Natural killer cell (primary cell): ENCODE measurements around the gene ZIK1. TPM values are rescaled to one million over a fixed set of nuclear protein-coding genes. Genes with fewer than 3 reads are reported as not detected.

Source experiments
- ATAC-seq, 3 donors: fragments of 150-1000 bp in 2 of 3; fragments of 200-7000 bp in 1 of 3; cut with Tn5 transposase; 1 replicate in 1 of 3; 2 replicates in 2 of 3; pipeline ENCODE4 v1.10.0; 2021; ENCODE audit warnings: mild to moderate bottlenecking in 2 of 3, moderate library complexity in 2 of 3
- DNase-seq, 2 donors: peaks; one replicate each; pipeline versions ENCODE4 v3.0.0 to v3.0.0-alpha.2; 2013 to 2021; ENCODE audit warnings: mixed read lengths in 1 of 2
- H3K27ac ChIP-seq: one replicate; pipeline ENCODE4 v1.5.1; 2013; ENCODE audit warnings: mild to moderate bottlenecking, low read length
- H3K27me3 ChIP-seq: one replicate; pipeline ENCODE4 v1.6.1; 2013; ENCODE audit warnings: low read length; ENCODE audit not compliant: control insufficient read depth, insufficient read depth
- H3K36me3 ChIP-seq: one replicate; pipeline ENCODE4 v1.6.1; 2013; ENCODE audit warnings: low read length; ENCODE audit not compliant: control insufficient read depth, insufficient read depth
- H3K4me1 ChIP-seq: one replicate; pipeline ENCODE4 v1.6.1; 2013; ENCODE audit warnings: low read length; ENCODE audit not compliant: control insufficient read depth, insufficient read depth
- H3K4me3 ChIP-seq: one replicate; pipeline ENCODE4 v1.5.1; 2013; ENCODE audit warnings: low read length
- H3K9me3 ChIP-seq: one replicate; pipeline ENCODE4 v1.6.1; 2013; ENCODE audit warnings: low read length; ENCODE audit not compliant: control insufficient read depth, insufficient read depth
- H3K27ac Mint-ChIP-seq, 2 donors: one replicate each; pipeline ENCODE4 v1.8.0; 2022; ENCODE audit warnings: mild to moderate bottlenecking in 2 of 2, mixed read lengths in 2 of 2, moderate library complexity in 1 of 2
- H3K27me3 Mint-ChIP-seq, 2 donors: one replicate each; pipeline ENCODE4 v1.8.0; 2022; ENCODE audit warnings: low read depth in 2 of 2, mixed read lengths in 2 of 2
- H3K36me3 Mint-ChIP-seq: one replicate; pipeline ENCODE4 v1.8.0; 2022; ENCODE audit warnings: mixed read lengths
- H3K4me1 Mint-ChIP-seq, 2 donors: one replicate each; pipeline ENCODE4 v1.8.0; 2022; ENCODE audit warnings: mixed read lengths in 2 of 2
- H3K4me3 Mint-ChIP-seq: one replicate; pipeline ENCODE4 v1.8.0; 2022; ENCODE audit warnings: mild to moderate bottlenecking, moderate library complexity, mixed read lengths
- H3K9me3 Mint-ChIP-seq, 2 donors: one replicate each; pipeline ENCODE4 v1.8.0; 2022; ENCODE audit warnings: mixed read lengths in 2 of 2
- CTCF ChIP-seq: fragments of 200-600 bp; IDR thresholded peaks from one replicate; pipeline ENCODE4 v1.8.0; 2022; ENCODE audit warnings: antibody characterized with exemption
- WGBS: methylation state at CpG from one replicate; pipeline ENCODE4 v1.1.7; 2013; ENCODE audit warnings: missing lambda C conversion rate; ENCODE audit not compliant: insufficient coverage; 5-methylcytosine and 5-hydroxymethylcytosine counted together
- intact Hi-C: fragments of 100-400 bp; cut with micrococcal nuclease; formaldehyde crosslinking; loops from one replicate; pipeline ENCODE4 v1.14.2; 2022
- total RNA-seq, 4 donors: library from RNA; stranded (reverse); fragments of 120-200 nt in 1 of 4; gene quantifications; one replicate each; pipeline versions ENCODE4 v1.2.3 to v1.2.4, GENCODE V29; 2013 to 2022

Gene ZIK1
- total RNA-seq, 3 donors from 2014 or later (not counting 1 experiment from before 2014, with no cell fraction given): 2.7 to 8.2 (median 6.5) TPM

DNA sequence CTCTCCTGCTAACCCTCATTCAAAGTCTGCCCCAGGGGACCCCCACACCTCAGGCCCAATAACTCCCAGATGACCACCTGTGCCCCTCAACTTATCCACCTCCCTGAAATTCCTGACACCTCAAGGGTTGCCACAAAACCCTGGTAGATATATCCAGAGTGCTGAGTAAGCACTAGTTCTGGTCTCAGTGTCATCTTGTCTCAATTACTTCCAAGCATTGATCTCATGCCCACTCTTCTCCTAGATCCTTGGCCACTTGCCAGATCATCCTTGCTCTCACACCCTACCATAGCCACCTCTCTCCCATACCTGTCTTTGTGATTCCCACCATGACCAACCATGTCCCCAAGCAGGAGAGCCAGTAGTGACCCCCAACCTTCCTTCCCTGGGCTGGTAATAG is 7.3 kb upstream of the ZIK1 start:
- no peak for TF ChIP-seq CTCF
- Histone ChIP-seq H3K9me3 (peaks cover 58% of the 10 kb centered on the region), H3K27ac (no peak overlapping the region), H3K4me1 (peaks cover 8% of the 10 kb centered on the region), H3K36me3 (peaks cover 43% of the 10 kb centered on the region), H3K27me3 (no peaks in the 10 kb centered on the region), H3K4me3 (no peak overlapping the region)
- no peak for DNase-seq
- H3K27me3 Mint-ChIP-seq: no peaks in the 10 kb centered on the region
- H3K9me3 Mint-ChIP-seq: peaks cover 16 to 21% of the 10 kb centered on the region in 2 donors
- no peak overlapping the region for H3K27ac Mint-ChIP-seq
- intact Hi-C loops: no loop called here
- no peak for ATAC-seq
- H3K4me1 Mint-ChIP-seq: peaks cover 24 to 26% of the 10 kb centered on the region in 2 donors
- H3K4me3 Mint-ChIP-seq: peak overlapping the region; percentile 54
- H3K36me3 Mint-ChIP-seq: peaks cover 41% of the 10 kb centered on the region

GRCh38 chr19:57578487-57579205 is 5.3 kb upstream of the ZIK1 start, which contains the start of gene ZNF416:
Gene ZNF416 (minus strand): TSS chr19:57578911. CDS start chr19:57578704, 207 bp downstream.
- under 1% methylated on average over 62 of the region's 62 CpGs for whole genome bisulfite sequencing
- H3K9me3 Mint-ChIP-seq: peaks cover 16 to 23% of the 10 kb centered on the region in 2 donors
- ATAC-seq (peak; percentile 98), DNase-seq (peak; percentile 88 to 99)
- H3K9me3 ChIP-seq: peaks cover 56% of the 10 kb centered on the region
- H3K27me3 ChIP-seq: no peaks in the 10 kb centered on the region
- peak within 1 kb of the TSS; percentile 83 to 91 for H3K27ac Mint-ChIP-seq
- intact Hi-C loops: loop anchor here (1.0 to 2.0 kb wide), 8 partner anchors 19 to 189 kb away; partner anchors contain the start of genes ZNF211, ZNF419, ZNF548 and ZNF549
- H3K27me3 Mint-ChIP-seq: no peaks in the 10 kb centered on the region
- H3K27ac ChIP-seq: peak within 1 kb of the TSS; percentile 36
- H3K4me3 Mint-ChIP-seq: peak within 1 kb of the TSS; percentile 85
- H3K4me3 ChIP-seq: peak within 1 kb of the TSS; percentile 52
- TF ChIP-seq CTCF: no peak
- peaks cover 28% of the 10 kb centered on the region for H3K36me3 ChIP-seq
- peaks cover 15% of the 10 kb centered on the region for H3K4me1 ChIP-seq
- peaks cover 40% of the 10 kb centered on the region for H3K36me3 Mint-ChIP-seq
- H3K4me1 Mint-ChIP-seq: peaks cover 26 to 27% of the 10 kb centered on the region in 2 donors

GRCh38 chr19:57583104-57583520 is 833 bp upstream of the ZIK1 start:
- ATAC-seq: no peak
- no peak overlapping the region for H3K4me3 Mint-ChIP-seq
- H3K4me1 Mint-ChIP-seq: peaks cover 18 to 30% of the 10 kb centered on the region in 2 donors
- peaks cover 11 to 26% of the 10 kb centered on the region in 2 donors for H3K9me3 Mint-ChIP-seq
- H3K27ac Mint-ChIP-seq: peak overlapping the region in 1 of 2 donors; percentile 88
- H3K27me3 Mint-ChIP-seq: no peaks in the 10 kb centered on the region
- H3K36me3 Mint-ChIP-seq: peaks cover 32% of the 10 kb centered on the region
- H3K9me3 ChIP-seq: peaks cover 35% of the 10 kb centered on the region
- no peak for DNase-seq
- peak overlapping the region; percentile 68 for H3K4me3 ChIP-seq
- peaks cover 20% of the 10 kb centered on the region for H3K4me1 ChIP-seq
- H3K36me3 ChIP-seq: peaks cover under 1% of the 10 kb centered on the region
- 60% methylated on average over 21 of the region's 21 CpGs for WGBS
- TF ChIP-seq CTCF: no peak
- H3K27ac ChIP-seq: peak overlapping the region; percentile 75
- no peaks in the 10 kb centered on the region for H3K27me3 ChIP-seq
- intact Hi-C loops: no loop called here
